ENCODE measurements around the gene GABRE. TPM values are rescaled to one million over a fixed set of nuclear protein-coding genes. Genes with fewer than 3 reads are reported as not detected.
A peak's percentile ranks its signal among the peaks of the same experiment; 100 is the strongest.

The GABRE gene
- total RNA-seq, result not detected in 2 replicates

DNA sequence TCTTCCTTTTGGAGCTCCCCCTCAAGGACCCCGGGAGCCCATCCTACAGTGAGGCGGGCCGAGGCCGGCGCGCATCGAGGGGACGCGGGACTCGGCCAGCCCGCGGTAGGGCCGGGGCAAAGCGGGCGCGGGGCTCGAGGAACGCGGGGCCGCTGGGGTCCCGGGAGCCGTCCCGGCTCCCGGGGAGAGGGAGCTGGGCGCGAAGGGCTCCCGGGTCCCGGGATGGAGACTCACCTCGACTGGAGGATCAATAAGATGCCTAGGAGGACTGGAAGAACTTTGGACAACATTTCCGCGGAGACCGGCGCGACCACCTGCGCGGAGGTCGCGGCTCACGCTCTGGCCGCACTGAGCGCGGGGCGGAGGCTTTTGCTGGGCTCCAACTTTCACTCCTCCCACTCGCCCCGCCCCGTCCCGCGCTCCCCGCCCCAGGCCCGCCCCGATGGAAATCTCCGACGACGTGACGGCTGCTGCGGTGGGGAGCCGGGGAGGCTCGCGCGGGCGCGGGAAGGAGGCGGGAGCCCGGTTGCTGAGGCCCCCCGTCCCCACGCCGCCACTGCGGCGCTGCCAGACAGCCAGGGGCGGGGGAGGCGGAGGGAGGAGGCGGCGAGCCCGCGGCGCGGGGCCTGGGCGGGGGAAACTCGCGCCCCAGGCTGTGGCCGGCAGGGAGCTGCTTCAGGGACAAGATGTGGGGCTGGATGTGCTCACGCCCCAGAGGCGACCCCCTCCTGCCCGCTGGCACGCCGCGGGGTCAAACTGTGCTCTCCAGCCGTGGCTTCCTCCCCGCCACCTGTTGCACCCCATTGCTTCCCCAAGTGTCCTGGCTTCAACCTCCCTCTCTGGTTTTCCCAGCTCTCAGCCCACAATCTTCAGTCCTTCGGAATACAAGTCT lies at the start of gene GABRE:
Gene GABRE (minus strand): TSS at position 341 of the 892 bp plus-strand sequence. CDS start 51 bp downstream, at position 290.
- H3K9me3 Mint-ChIP-seq, result no peaks in the 10 kb centered on the region
- no peaks in the 10 kb centered on the region for H3K4me1 Mint-ChIP-seq
- no peak within 1 kb of the TSS for H3K4me3 Mint-ChIP-seq
- peaks cover 15% of the 10 kb centered on the region for H3K27me3 Mint-ChIP-seq
- H3K36me3 Mint-ChIP-seq (ENCODE audit: low read depth), result no peaks in the 10 kb centered on the region
- peak; percentile 47 for DNase-seq
- no peak within 1 kb of the TSS for H3K27ac Mint-ChIP-seq
- intact Hi-C loops (cut with micrococcal nuclease), result no loop called here

- intact Hi-C loops (cut with micrococcal nuclease), result no loop called here
- Mint-ChIP-seq H3K36me3 (ENCODE audit: low read depth) (no peaks in the 10 kb centered on the region), H3K9me3 (no peaks in the 10 kb centered on the region), H3K27me3 (no peaks in the 10 kb centered on the region), H3K27ac (no peak overlapping the region), H3K4me1 (no peaks in the 10 kb centered on the region), H3K4me3 (no peak overlapping the region)
- no peak for DNase-seq
Observed at GRCh38 chrX:152020888-152021287, 46.4 kb upstream of the GABRE start.

GRCh38 chrX:151999813-152000212 lies 25.3 kb upstream of the GABRE start:
- no peaks in the 10 kb centered on the region for H3K4me1 Mint-ChIP-seq
- intact Hi-C loops (cut with micrococcal nuclease), result no loop called here
- no peaks in the 10 kb centered on the region for H3K27me3 Mint-ChIP-seq
- H3K36me3 Mint-ChIP-seq (ENCODE audit: low read depth), result no peaks in the 10 kb centered on the region
- H3K4me3 Mint-ChIP-seq, result no peak overlapping the region
- DNase-seq, result no peak
- H3K27ac Mint-ChIP-seq, result no peak overlapping the region
- no peaks in the 10 kb centered on the region for H3K9me3 Mint-ChIP-seq

- no peaks in the 10 kb centered on the region for H3K9me3 Mint-ChIP-seq
- DNase-seq, result no peak
- intact Hi-C loops (cut with micrococcal nuclease), result no loop called here
- H3K27ac Mint-ChIP-seq, result no peak overlapping the region
- H3K27me3 Mint-ChIP-seq, result no peaks in the 10 kb centered on the region
- H3K4me3 Mint-ChIP-seq, result no peak overlapping the region
- H3K4me1 Mint-ChIP-seq, result no peaks in the 10 kb centered on the region
- H3K36me3 Mint-ChIP-seq (ENCODE audit: low read depth), result no peaks in the 10 kb centered on the region
Observed at GRCh38 chrX:151997539-151997938, 23.1 kb upstream of the GABRE start.

GRCh38 chrX:151996347-151996746 lies 21.9 kb upstream of the GABRE start:
- intact Hi-C loops (cut with micrococcal nuclease), result no loop called here
- Mint-ChIP-seq H3K27ac (no peak overlapping the region), H3K36me3 (ENCODE audit: low read depth) (no peaks in the 10 kb centered on the region), H3K4me1 (no peaks in the 10 kb centered on the region), H3K4me3 (no peak overlapping the region), H3K9me3 (no peaks in the 10 kb centered on the region), H3K27me3 (no peaks in the 10 kb centered on the region)
- DNase-seq, result no peak

GRCh38 chrX:151994476-151994875 lies 20.0 kb upstream of the GABRE start:
- no peak overlapping the region for H3K27ac Mint-ChIP-seq
- H3K4me1 Mint-ChIP-seq, result no peaks in the 10 kb centered on the region
- H3K36me3 Mint-ChIP-seq (ENCODE audit: low read depth), result no peaks in the 10 kb centered on the region
- H3K4me3 Mint-ChIP-seq, result no peak overlapping the region
- H3K27me3 Mint-ChIP-seq, result no peaks in the 10 kb centered on the region
- DNase-seq, result peak; percentile 12
- intact Hi-C loops (cut with micrococcal nuclease), result no loop called here
- H3K9me3 Mint-ChIP-seq, result no peaks in the 10 kb centered on the region

GRCh38 chrX:151988706-151989299 lies 14.3 kb upstream of the GABRE start:
- Mint-ChIP-seq H3K4me3 (no peak overlapping the region), H3K36me3 (ENCODE audit: low read depth) (no peaks in the 10 kb centered on the region), H3K27ac (no peak overlapping the region), H3K9me3 (no peaks in the 10 kb centered on the region), H3K27me3 (no peaks in the 10 kb centered on the region), H3K4me1 (no peaks in the 10 kb centered on the region)
- intact Hi-C loops (cut with micrococcal nuclease), result no loop called here
- DNase-seq, result no peak

DNA sequence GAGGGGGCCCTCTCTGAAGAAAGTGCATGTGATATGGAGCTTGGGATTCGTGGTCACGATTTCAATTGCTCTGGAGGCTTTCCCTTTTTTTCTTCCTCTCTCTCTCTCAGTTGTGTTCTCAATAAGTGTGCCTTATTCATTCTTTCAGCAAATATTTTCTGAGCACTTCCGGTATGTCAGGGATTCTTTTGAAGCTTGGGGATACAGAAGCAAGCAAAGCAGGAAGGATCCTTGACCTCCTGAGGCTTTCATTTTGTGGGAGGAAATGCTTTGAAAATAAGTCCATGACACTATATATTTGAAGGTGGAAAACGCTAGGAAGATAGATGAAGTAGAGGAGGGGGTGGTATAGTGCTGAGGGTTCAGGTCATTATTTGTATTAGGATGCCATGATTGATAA lies 12.6 kb upstream of the GABRE start:
- DNase-seq, result no peak
- H3K4me1 Mint-ChIP-seq, result no peaks in the 10 kb centered on the region
- no peak overlapping the region for H3K27ac Mint-ChIP-seq
- intact Hi-C loops (cut with micrococcal nuclease), result no loop called here
- H3K4me3 Mint-ChIP-seq, result no peak overlapping the region
- no peaks in the 10 kb centered on the region for H3K27me3 Mint-ChIP-seq
- no peaks in the 10 kb centered on the region for H3K9me3 Mint-ChIP-seq
- no peaks in the 10 kb centered on the region for H3K36me3 Mint-ChIP-seq (ENCODE audit: low read depth)

- intact Hi-C loops (cut with micrococcal nuclease), result no loop called here
- H3K27ac Mint-ChIP-seq, result no peak overlapping the region
- no peaks in the 10 kb centered on the region for H3K36me3 Mint-ChIP-seq (ENCODE audit: low read depth)
- no peak overlapping the region for H3K4me3 Mint-ChIP-seq
- no peak for DNase-seq
- H3K9me3 Mint-ChIP-seq, result no peaks in the 10 kb centered on the region
- H3K27me3 Mint-ChIP-seq, result no peaks in the 10 kb centered on the region
- no peaks in the 10 kb centered on the region for H3K4me1 Mint-ChIP-seq
Observed at GRCh38 chrX:151985955-151986354, 11.5 kb upstream of the GABRE start.

DNA sequence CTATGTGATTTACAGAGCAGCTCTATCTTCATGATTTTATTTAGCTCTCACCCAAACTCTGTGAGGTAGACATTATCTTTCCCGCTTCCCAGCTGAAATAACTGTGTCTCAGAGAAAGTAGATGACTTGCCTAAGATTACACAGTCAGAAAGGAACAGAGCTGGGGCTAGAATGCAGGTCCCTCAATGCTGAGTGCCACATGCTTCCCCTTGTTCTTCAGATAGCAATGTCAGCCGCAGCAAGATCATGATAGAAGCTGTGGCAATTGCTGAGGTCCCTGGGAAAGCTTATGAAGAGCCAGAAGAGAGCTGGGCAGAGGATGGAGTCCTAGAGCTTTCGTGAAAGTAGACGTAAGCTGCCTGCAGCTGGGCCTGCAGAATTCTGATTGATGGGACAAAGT lies 11.1 kb upstream of the GABRE start:
- intact Hi-C loops (cut with micrococcal nuclease), result no loop called here
- no peak for DNase-seq
- H3K27ac Mint-ChIP-seq, result no peak overlapping the region
- no peaks in the 10 kb centered on the region for H3K9me3 Mint-ChIP-seq
- no peaks in the 10 kb centered on the region for H3K4me1 Mint-ChIP-seq
- H3K36me3 Mint-ChIP-seq (ENCODE audit: low read depth), result no peaks in the 10 kb centered on the region
- no peaks in the 10 kb centered on the region for H3K27me3 Mint-ChIP-seq
- no peak overlapping the region for H3K4me3 Mint-ChIP-seq

- H3K36me3 Mint-ChIP-seq (ENCODE audit: low read depth), result no peaks in the 10 kb centered on the region
- intact Hi-C loops (cut with micrococcal nuclease), result no loop called here
- no peak overlapping the region for H3K27ac Mint-ChIP-seq
- no peak for DNase-seq
- H3K4me3 Mint-ChIP-seq, result no peak overlapping the region
- no peaks in the 10 kb centered on the region for H3K9me3 Mint-ChIP-seq
- no peaks in the 10 kb centered on the region for H3K27me3 Mint-ChIP-seq
- no peaks in the 10 kb centered on the region for H3K4me1 Mint-ChIP-seq
Observed at GRCh38 chrX:151984902-151985301, 10.4 kb upstream of the GABRE start.

GRCh38 chrX:151984328-151984727 lies 9.9 kb upstream of the GABRE start:
- Mint-ChIP-seq H3K27ac (no peak overlapping the region), H3K27me3 (no peaks in the 10 kb centered on the region), H3K4me3 (no peak overlapping the region), H3K4me1 (no peaks in the 10 kb centered on the region), H3K9me3 (no peaks in the 10 kb centered on the region), H3K36me3 (ENCODE audit: low read depth) (no peaks in the 10 kb centered on the region)
- no peak for DNase-seq
- intact Hi-C loops (cut with micrococcal nuclease), result no loop called here

DNA sequence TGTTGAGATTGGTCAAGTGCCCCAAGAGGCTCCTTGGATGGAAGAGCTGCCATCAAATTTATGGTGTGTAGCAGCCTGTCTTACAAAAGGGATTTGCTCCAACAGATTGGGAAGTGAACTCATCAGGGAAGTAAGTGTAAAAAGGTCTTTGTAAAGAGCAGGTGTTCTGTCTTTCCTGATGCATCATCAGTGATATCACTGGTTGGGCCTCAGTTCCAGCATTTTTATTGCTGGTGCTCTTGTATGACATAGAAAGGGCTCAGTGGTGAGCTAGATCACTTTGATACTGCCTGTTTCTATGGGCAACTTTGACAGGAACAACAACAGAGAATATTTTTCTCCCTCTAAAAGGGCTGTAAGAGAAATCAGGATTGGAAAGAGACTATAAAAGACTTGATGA lies 8.7 kb upstream of the GABRE start:
- H3K4me1 Mint-ChIP-seq, result no peaks in the 10 kb centered on the region
- DNase-seq, result no peak
- H3K27me3 Mint-ChIP-seq, result no peaks in the 10 kb centered on the region
- no peak overlapping the region for H3K27ac Mint-ChIP-seq
- H3K9me3 Mint-ChIP-seq, result no peaks in the 10 kb centered on the region
- intact Hi-C loops (cut with micrococcal nuclease), result no loop called here
- no peaks in the 10 kb centered on the region for H3K36me3 Mint-ChIP-seq (ENCODE audit: low read depth)
- H3K4me3 Mint-ChIP-seq, result no peak overlapping the region

DNA sequence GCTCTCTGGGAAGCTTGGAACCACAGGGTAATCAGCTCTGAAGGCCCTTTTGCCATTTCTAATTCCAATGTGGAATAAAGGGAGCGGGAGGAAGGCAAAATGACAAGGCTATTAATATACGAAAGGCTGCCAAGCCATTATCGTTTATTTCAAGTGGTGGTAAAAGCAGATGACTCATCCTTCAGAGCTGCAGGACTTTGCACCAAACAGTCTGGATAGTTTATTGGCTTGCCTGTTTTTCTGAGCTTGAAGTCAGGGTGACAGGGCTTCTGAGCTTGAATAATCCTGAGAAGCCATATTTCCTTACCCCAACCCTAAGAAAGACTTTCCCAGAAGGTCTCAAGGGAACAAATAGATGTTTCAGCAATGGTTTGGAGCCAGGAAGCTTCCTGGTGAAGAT lies 7.7 kb upstream of the GABRE start:
- Mint-ChIP-seq H3K36me3 (ENCODE audit: low read depth) (no peaks in the 10 kb centered on the region), H3K4me3 (no peak overlapping the region), H3K9me3 (no peaks in the 10 kb centered on the region), H3K27me3 (no peaks in the 10 kb centered on the region), H3K4me1 (no peaks in the 10 kb centered on the region), H3K27ac (no peak overlapping the region)
- DNase-seq, result no peak
- intact Hi-C loops (cut with micrococcal nuclease), result no loop called here
